ENCODE measurements around the gene RINT1.

Gene RINT1

GRCh38 chr7:105600720-105601550 lies 68.9 kb downstream of the RINT1 start:
- DNase-seq: no peak

GRCh38 chr7:105602325-105603305 lies 70.6 kb downstream of the RINT1 start:
- DNase-seq: no peak

DNA sequence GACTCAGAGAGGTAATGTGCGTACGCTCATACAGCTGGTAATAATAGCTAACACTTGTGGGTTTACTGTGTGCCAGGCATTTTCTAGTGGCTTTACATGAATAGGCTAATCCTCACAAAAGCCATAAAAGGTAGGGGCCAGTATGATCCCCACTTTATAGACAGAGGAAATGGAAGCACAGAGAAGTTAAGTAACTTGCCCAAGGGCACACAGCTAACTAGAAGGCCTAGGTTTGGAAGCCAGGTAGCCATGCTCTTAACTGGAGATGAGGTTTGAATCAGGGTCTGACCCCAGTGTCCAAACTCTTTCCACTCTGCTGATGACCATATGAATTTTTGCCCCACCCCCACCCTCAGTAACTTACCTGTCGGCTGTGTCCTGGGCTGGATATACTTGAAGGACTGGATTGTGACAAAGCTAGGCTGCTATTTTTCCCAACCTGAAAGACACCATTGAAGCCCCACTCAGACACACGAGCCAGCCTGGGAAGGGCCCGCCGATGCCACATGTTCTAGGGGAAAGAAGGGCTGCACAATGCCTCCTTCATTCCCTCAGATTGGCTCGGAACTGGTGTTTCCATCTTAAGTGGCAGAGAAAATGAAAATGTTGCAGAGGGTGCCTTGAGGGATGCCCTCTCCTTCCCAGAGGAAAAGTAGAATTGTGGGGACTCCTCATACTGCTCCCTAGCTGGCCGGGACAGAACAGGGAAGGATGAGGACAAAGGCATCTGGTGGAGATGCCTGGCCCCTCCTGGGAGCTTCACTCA lies 78.3 kb downstream of the RINT1 start:
- DNase-seq: no peak

GRCh38 chr7:105611856-105612775 lies 80.1 kb downstream of the RINT1 start:
- no peak for DNase-seq

GRCh38 chr7:105612806-105613205 lies 80.8 kb downstream of the RINT1 start:
- no peak for DNase-seq

DNA sequence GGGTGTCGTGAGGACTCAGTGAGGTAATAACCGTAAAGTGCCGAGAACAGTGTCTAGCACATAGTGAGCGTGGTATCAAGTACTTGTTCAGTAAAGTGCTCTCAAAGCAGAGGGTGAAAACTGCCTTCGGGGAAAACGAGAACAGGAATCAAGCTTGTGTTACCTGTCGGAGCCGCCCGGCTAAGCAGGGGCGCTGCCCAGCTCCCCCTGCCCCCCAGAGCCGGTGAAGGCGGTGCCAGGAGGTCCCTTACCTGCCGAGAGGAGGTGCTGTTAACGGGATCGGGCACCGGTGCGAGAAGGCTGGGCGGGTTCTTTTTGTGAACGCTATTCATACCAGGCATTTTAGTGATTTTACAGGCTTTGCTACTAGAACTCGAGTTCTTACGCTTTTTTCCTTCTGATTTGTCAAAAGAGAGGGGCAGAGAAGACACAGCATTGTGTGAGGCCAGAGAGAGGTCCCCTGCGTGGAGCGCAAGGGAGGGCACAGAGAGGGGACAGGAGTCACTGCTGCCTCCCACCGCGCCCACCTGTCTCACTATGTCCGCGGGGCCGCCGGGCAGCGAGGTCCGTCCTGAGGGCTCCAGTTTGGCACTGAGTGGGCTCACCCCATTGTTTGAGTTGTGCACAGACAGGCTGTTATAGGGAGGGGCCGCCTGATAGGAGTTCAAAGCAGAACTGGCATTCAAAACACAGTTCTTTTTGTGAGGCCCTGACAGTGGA lies 81.8 kb downstream of the RINT1 start:
- no peak for DNase-seq

GRCh38 chr7:105614341-105614840 lies 82.4 kb downstream of the RINT1 start:
- no peak for DNase-seq
